ENCODE results near the gene FMR1.

Gene FMR1

DNA sequence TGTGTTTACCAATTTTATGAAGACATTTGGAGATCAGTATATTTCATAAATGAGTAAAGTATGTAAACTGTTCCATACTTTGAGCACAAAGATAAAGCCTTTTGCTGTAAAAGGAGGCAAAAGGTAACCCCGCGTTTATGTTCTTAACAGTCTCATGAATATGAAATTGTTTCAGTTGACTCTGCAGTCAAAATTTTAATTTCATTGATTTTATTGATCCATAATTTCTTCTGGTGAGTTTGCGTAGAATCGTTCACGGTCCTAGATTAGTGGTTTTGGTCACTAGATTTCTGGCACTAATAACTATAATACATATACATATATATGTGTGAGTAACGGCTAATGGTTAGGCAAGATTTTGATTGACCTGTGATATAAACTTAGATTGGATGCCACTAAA is 1.9 kb downstream of the FMR1 start:
- peak overlapping the region; percentile 72 for H3K4me3 ChIP-seq (ENCODE audit: low read depth, low read length)
- no peak for DNase-seq (ENCODE audit: low read depth)

GRCh38 chrX:147914591-147914990 is 2.9 kb downstream of the FMR1 start:
- no peak overlapping the region for H3K4me3 ChIP-seq (ENCODE audit: low read depth, low read length)
- no peak for DNase-seq (ENCODE audit: low read depth)

GRCh38 chrX:147916375-147916968 is 4.8 kb downstream of the FMR1 start:
- H3K4me3 ChIP-seq (ENCODE audit: low read depth, low read length) = no peak overlapping the region
- DNase-seq (ENCODE audit: low read depth) = no peak

DNA sequence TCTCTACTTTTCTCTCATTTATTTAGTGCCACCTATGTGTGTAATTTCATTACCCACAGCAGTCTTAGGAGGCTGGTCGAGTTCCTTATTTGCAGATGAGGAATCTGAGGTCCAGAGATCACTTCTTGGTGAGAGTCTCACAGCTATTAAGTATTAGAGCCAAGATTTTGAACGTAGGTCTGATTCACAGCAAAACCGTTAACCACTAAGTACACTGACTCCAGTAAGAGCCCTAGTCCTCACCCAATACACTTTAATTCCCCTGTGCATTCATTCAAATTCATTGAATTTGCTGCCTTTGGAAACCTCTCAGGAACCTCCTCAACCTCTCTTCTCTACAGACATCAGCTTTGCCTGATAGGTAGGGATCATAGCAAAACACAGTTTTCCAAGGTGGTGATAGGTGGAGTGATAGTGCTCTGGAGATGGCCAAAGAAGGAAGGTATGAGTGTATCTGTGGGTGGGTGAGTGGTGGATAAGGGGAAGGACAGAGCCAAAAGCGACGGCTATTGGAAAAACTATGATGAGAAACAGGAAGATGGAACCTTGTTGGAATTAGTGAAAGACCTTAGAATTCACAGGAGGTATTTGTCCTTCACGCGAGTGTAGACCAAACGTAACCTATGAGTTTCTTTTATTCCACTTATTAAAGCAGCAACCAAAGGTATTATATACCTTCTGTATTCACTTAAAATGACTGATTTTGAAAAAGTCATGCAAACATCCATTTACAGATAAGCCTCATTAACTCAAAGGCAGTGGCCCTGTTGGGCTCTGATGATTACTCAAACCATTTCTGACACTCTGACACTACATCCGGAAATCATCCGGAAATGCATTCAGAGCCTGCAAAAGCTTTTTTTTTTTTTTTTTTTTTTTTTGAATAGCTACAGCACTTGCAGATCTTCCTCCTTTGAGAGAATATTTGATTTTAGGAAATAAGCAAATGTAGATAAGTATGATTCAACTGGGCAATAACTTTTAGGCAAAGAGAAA is 6.3 kb downstream of the FMR1 start:
- no peak for DNase-seq (ENCODE audit: low read depth)
- no peak overlapping the region for H3K4me3 ChIP-seq (ENCODE audit: low read depth, low read length)

DNA sequence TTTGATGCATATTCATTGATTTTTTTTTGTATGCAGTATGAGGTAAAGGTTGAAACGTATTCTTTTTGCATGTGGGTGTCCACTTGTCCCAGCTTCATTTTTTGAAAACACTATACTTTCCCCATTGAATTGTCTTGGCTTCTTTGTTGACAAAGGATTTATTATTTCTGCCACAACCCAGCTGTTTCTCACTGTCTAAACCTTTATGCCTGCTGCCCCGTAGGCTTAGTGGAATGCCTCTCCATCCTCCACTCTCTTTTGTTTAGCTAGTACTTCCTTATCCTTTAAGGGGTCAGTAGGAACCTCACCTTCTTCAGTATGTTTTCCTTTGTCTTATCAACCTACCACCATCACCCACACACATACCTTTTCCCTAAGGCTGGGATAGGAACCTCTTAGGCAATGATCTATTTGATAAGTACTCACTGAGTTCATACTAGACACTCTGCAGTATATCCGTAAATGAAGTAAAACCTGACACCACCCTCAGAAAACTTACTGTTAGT is 8.5 kb downstream of the FMR1 start:
- no peak overlapping the region for H3K4me3 ChIP-seq (ENCODE audit: low read depth, low read length)
- DNase-seq (ENCODE audit: low read depth) = no peak

DNA sequence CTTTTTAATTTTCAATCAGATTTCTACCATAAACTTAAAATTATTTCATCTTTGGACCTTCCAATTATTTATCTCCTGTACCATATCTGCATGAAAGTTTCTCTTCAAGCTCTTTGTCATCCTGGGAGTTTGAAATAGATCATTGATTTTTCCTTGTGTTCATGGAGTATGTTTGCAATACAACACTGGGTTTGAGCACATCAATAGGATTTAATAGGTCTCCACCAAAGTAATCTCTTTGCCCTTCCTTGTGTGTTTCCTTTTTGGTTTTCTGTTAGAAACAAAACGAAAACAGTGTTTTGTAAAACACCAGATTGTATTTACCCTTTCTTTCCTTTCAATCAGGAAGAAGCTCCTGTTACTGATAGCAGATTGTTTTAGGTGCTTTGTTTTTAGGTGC is 11.9 kb downstream of the FMR1 start:
- H3K4me3 ChIP-seq (ENCODE audit: low read depth, low read length) = no peak overlapping the region
- no peak for DNase-seq (ENCODE audit: low read depth)

GRCh38 chrX:147927256-147927655 is 15.5 kb downstream of the FMR1 start:
- no peak for DNase-seq (ENCODE audit: low read depth)
- no peak overlapping the region for H3K4me3 ChIP-seq (ENCODE audit: low read depth, low read length)

DNA sequence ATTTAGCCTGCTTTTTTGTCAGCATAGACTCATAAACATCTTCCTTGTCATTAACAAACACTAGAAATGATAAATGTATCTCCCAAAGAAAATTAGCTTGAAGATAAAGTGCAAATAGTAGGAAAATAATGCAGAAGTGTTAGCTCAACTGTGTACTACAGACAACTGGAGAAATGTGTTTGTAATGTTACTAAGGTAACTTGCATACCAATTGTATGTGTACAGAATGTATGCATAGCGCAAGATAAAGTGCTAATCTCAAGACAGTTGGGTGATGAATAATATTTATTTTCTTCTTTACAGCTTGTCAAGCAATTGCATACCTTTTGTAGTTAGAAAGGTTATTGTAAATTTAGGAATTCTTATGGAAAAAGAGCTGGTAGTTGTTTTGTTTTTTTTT is 22.1 kb downstream of the FMR1 start:
- no peak for DNase-seq (ENCODE audit: low read depth)
- no peak overlapping the region for H3K4me3 ChIP-seq (ENCODE audit: low read depth, low read length)

- DNase-seq (ENCODE audit: low read depth) = no peak
- H3K4me3 ChIP-seq (ENCODE audit: low read depth, low read length) = no peak overlapping the region
Measured at GRCh38 chrX:147935156-147935758, 23.5 kb downstream of the FMR1 start.

DNA sequence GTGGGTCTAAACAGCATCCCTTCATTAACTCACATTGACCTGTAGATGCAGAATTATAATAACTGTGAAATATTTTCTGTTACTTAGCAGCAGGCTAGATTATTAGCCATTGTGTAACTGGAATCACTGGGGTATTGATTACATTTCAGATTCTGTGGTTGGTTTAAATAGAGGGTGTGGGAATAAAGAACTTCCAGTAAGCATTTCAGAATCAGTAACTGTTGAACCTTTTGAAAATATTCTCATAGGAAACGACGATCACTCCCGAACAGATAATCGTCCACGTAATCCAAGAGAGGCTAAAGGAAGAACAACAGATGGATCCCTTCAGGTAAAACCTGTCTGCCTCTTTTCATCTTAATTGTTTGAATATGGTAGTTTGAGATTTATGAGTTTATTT is 33.6 kb downstream of the FMR1 start:
- no peak for DNase-seq (ENCODE audit: low read depth)
- H3K4me3 ChIP-seq (ENCODE audit: low read depth, low read length) = no peak overlapping the region

DNA sequence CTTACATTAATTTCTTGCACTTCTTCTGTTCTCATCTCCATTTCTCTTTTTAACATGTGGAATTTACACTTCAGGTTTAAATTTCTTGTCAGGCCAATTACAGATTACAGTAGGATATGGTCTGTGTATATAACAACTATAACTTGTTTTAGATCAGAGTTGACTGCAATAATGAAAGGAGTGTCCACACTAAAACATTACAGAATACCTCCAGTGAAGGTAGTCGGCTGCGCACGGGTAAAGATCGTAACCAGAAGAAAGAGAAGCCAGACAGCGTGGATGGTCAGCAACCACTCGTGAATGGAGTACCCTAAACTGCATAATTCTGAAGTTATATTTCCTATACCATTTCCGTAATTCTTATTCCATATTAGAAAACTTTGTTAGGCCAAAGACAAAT is 36.8 kb downstream of the FMR1 start:
- no peak overlapping the region for H3K4me3 ChIP-seq (ENCODE audit: low read depth, low read length)
- DNase-seq (ENCODE audit: low read depth) = no peak

DNA sequence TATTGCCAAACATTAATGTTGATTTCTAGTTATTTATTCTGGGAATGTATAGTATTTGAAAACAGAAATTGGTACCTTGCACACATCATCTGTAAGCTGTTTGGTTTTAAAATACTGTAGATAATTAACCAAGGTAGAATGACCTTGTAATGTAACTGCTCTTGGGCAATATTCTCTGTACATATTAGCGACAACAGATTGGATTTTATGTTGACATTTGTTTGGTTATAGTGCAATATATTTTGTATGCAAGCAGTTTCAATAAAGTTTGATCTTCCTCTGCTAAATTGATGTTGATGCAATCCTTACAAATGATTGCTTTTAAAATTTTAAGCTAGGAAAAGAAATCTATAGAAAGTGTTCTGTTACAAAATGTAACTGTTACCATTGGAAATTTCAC is 38.6 kb downstream of the FMR1 start:
- DNase-seq (ENCODE audit: low read depth) = no peak
- no peak overlapping the region for H3K4me3 ChIP-seq (ENCODE audit: low read depth, low read length)

DNA sequence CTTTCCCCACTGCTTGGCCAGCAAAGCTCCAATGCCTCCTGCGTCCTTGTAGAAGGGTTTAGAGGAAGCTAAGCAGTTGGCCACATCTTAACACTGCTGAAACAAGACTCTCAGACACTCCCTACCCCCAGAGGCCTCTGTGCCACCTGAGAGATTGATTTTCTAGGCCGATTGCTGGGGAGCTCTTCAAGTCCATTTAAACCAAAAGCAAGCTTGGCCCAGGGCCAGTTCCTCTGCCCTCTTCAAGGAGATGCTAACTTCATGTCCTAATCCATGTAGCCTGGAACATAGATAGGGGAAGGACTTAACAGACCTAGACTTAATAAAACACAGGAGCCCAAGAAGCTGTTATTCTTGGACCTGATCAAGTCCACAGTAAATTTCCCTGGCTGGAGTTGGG is 42.3 kb downstream of the FMR1 start:
- no peak overlapping the region for H3K4me3 ChIP-seq (ENCODE audit: low read depth, low read length)
- no peak for DNase-seq (ENCODE audit: low read depth)

DNA sequence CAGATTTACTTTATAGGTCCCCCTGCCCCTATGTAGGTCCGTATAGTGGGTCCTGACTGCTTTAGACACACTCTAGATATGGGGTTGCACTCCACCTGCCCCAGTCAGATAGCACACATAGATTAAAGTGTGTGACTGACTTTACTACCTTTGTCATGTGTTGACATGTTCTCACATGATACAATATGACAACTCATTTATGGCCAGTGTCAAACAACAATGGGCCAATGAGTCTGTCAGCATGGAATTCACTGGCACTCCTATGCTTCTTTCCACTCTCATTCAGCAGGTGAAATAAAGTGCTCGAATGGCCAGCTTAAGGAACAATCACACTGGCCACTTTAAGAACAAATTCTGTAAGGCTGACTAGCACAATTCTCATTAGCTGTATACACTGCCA is 45.6 kb downstream of the FMR1 start:
- H3K4me3 ChIP-seq (ENCODE audit: low read depth, low read length) = no peak overlapping the region
- DNase-seq (ENCODE audit: low read depth) = no peak

- DNase-seq (ENCODE audit: low read depth) = peak; percentile 23
- H3K4me3 ChIP-seq (ENCODE audit: low read depth, low read length) = no peak overlapping the region
Measured at GRCh38 chrX:147958291-147958690, 46.6 kb downstream of the FMR1 start.

DNA sequence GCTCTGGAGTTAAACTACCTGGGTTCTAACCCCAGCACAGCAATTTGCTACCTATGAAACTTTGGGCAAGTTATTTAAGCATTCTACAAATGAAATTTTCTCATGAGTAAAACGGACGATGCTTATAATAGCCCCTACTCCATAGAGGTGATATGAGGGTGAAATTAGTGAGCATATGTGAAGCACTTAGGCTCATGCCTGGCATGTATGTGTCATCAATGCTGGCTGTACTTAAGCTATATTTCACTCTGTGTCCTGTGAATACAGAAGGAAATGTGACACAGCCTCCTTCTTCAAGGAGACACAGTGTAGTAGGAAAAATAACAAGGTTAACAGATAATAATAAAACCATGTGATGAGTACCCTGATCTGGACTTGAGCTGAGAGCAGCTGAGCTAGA is 49.0 kb downstream of the FMR1 start:
- no peak for DNase-seq (ENCODE audit: low read depth)
- no peak overlapping the region for H3K4me3 ChIP-seq (ENCODE audit: low read depth, low read length)

DNA sequence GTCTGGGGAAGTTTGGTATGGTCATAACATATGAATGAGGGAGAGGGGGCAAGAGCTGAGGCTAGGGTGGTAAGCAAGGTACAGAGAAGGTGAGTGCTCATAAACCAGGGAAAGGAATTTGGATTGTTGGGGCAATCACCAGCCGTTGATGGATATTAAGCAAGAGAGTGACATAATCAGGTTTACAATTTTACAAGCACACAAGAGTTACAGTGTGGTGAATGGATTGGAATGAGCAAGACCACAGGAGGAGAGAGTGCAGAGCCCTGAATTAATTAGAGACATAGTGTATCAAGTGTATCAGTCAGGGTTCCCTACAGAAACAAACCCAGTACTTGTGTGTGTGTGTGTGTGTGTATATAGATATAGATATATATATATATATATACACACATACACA is 50.8 kb downstream of the FMR1 start:
- DNase-seq (ENCODE audit: low read depth) = no peak
- H3K4me3 ChIP-seq (ENCODE audit: low read depth, low read length) = no peak overlapping the region

DNA sequence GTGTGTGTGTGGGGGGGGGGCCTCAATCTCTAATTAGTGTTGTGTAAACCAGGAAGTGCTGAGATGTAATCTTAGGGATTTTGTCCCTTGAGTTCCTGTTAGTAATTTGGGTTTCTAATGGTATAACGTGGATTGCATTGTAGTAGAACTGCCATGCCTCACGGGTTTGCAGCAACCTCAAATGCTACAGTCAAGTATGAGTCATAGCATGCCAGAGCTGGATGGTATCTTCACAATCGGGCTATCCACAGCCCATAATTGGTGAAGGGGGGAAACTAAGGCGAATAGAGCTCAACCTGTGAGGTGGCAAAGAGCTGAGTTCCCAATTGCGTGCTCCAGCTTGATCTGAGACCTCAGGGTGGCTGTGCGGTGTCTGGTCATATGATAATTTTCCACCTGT is 67.2 kb downstream of the FMR1 start:
- DNase-seq (ENCODE audit: low read depth) = no peak
- no peak overlapping the region for H3K4me3 ChIP-seq (ENCODE audit: low read depth, low read length)

GRCh38 chrX:147981038-147981752 is 69.5 kb downstream of the FMR1 start, which contains the start of gene FMR1NB:
Gene FMR1NB (plus strand): TSS chrX:147981337. CDS start chrX:147981403, 66 bp downstream.
- no peak within 1 kb of the TSS for H3K4me3 ChIP-seq (ENCODE audit: low read depth, low read length)
- no peak for DNase-seq (ENCODE audit: low read depth)
